CD4-positive, alpha-beta memory T cell (primary cell): ENCODE data around the gene HACE1. TPM values are rescaled to one million over a fixed set of nuclear protein-coding genes. Genes with fewer than 3 reads are reported as not detected.

Experiments used
- CTCF ChIA-PET: fragments of 350-600 bp; sonication (Branson Sonifier 250); formaldehyde crosslinking; loops from one replicate; lab custom pipeline; 2021; ENCODE audit warnings: inconsistent platforms; ENCODE audit not compliant: partially characterized antibody; lab: Charles Lee
- POLR2A ChIA-PET: fragments of 350-600 bp; sonication (Branson Sonifier 250); formaldehyde crosslinking; loops from one replicate; lab custom pipeline; 2021; ENCODE audit not compliant: partially characterized antibody; lab: Charles Lee
- DNase-seq, 5 donors: peaks; one replicate each; pipeline versions ENCODE4 v3.0.0 to v3.0.0-alpha.2; 2020 to 2022; ENCODE audit warnings: mixed read lengths in 1 of 5
- H3K27ac ChIP-seq: one replicate; pipeline ENCODE4 v1.7.0; 2013; ENCODE audit warnings: low read depth, low read length
- H3K27me3 ChIP-seq: 2 replicates; pipeline ENCODE4 v1.7.0; 2013; ENCODE audit warnings: mild to moderate bottlenecking, low read length, moderate library complexity; ENCODE audit not compliant: insufficient read depth
- H3K36me3 ChIP-seq: 2 replicates; pipeline ENCODE4 v1.7.0; 2013; ENCODE audit warnings: mild to moderate bottlenecking, low read length, moderate library complexity; ENCODE audit not compliant: insufficient read depth
- H3K4me1 ChIP-seq: 2 replicates; pipeline ENCODE4 v1.7.0; 2013; ENCODE audit warnings: mild to moderate bottlenecking, low read length, moderate library complexity; ENCODE audit not compliant: insufficient read depth
- H3K4me3 ChIP-seq, 2 donors: one replicate each; pipeline ENCODE4 v1.7.0; 2013; ENCODE audit warnings: low read length in 2 of 2, mild to moderate bottlenecking in 1 of 2
- H3K9me3 ChIP-seq, 2 donors: one replicate each; pipeline ENCODE4 v1.7.0; 2013; ENCODE audit warnings: low read length in 2 of 2, control low read depth in 1 of 2; ENCODE audit not compliant: control insufficient read depth in 1 of 2
- H3K27ac Mint-ChIP-seq, 7 donors: one replicate each; pipeline ENCODE4 v1.8.0; 2020 to 2021; ENCODE audit warnings: mixed read lengths in 7 of 7, mild to moderate bottlenecking in 6 of 7, inconsistent platforms in 3 of 7, moderate library complexity in 3 of 7
- H3K27me3 Mint-ChIP-seq, 2 donors: one replicate each; pipeline ENCODE4 v1.8.0; 2020 to 2021; ENCODE audit warnings: mixed read lengths in 2 of 2
- H3K36me3 Mint-ChIP-seq, 2 donors: one replicate each; pipeline ENCODE4 v1.8.0; 2020 to 2021; ENCODE audit warnings: mixed read lengths in 2 of 2, inconsistent platforms in 1 of 2, mild to moderate bottlenecking in 1 of 2
- H3K4me1 Mint-ChIP-seq, 4 donors: one replicate each; pipeline ENCODE4 v1.8.0; 2020 to 2021; ENCODE audit warnings: mixed read lengths in 4 of 4, mild to moderate bottlenecking in 1 of 4
- H3K4me3 Mint-ChIP-seq, 8 donors: one replicate each; pipeline ENCODE4 v1.8.0; 2020 to 2021; ENCODE audit warnings: mixed read lengths in 8 of 8, mild to moderate bottlenecking in 7 of 8, moderate library complexity in 6 of 8, inconsistent platforms in 3 of 8
- H3K9me3 Mint-ChIP-seq, 8 donors: one replicate each; pipeline ENCODE4 v1.8.0; 2020 to 2021; ENCODE audit warnings: mixed read lengths in 8 of 8, mild to moderate bottlenecking in 5 of 8, inconsistent platforms in 3 of 8, moderate library complexity in 1 of 8
- intact Hi-C: fragments of 100-400 bp; cut with micrococcal nuclease; formaldehyde crosslinking; loops from one replicate; pipeline ENCODE4 v1.15.1; 2023
- polyA plus RNA-seq, 2 donors: library from polyadenylated mRNA; unstranded; fragments of 300-500 nt; fragmentation: Illumina TruSeq; gene quantifications; one replicate each; pipeline ENCODE4 v1.2.3, GENCODE V29; 2021
- total RNA-seq, 2 experiments: library from RNA; stranded (reverse); gene quantifications; one replicate each; pipeline ENCODE4 v1.2.3, GENCODE V29; 2021

The HACE1 gene
- total and polyA plus RNA-seq, 4 experiments from 2014 or later: 3.6 to 16.0 (median 9.8) TPM

- Mint-ChIP-seq H3K4me1 (peaks cover 12 to 21% (median 18%) of the 10 kb centered on the region in 4 donors), H3K27me3 (no peaks in the 10 kb centered on the region), H3K9me3 (peaks cover 0 to 5% (median 0%) of the 10 kb centered on the region in 8 donors), H3K36me3 (no peaks in the 10 kb centered on the region), H3K27ac (peak overlapping the region in 3 of 7 donors; percentile 20 to 60 (median 37)), H3K4me3 (peak overlapping the region in 6 of 8 donors; percentile 15 to 61 (median 40))
- no peaks in the 10 kb centered on the region for H3K36me3 ChIP-seq
- DNase-seq: peak in 4 of 5 donors; percentile 61 to 70 (median 62)
- no peak overlapping the region for H3K27ac ChIP-seq
- intact Hi-C loops: loop anchor here (1.0 to 2.0 kb wide), 4 partner anchors 22 to 742 kb away; no protein-coding TSS in a partner anchor
- CTCF ChIA-PET: interaction anchor here (0.7 to 6.5 kb wide), 19 partner anchors 9 to 177 kb away, joined by 3 to 106 read pairs (median 5); partner anchors contain the start of gene HACE1
- no peaks in the 10 kb centered on the region for H3K27me3 ChIP-seq
- H3K4me1 ChIP-seq: peaks cover 18% of the 10 kb centered on the region
- no peaks in the 10 kb centered on the region for H3K9me3 ChIP-seq
- POLR2A ChIA-PET: no interaction called here
- H3K4me3 ChIP-seq: no peak overlapping the region
Observed at GRCh38 chr6:104682722-104683643, 176.7 kb downstream of the HACE1 start.

GRCh38 chr6:104680539-104680938 is 179.2 kb downstream of the HACE1 start:
- H3K9me3 ChIP-seq: no peaks in the 10 kb centered on the region
- no peaks in the 10 kb centered on the region for H3K27me3 ChIP-seq
- H3K36me3 Mint-ChIP-seq: peaks cover 1 to 8% of the 10 kb centered on the region in 2 donors
- no peak overlapping the region for H3K27ac ChIP-seq
- ChIA-PET POLR2A (no interaction called here), CTCF (interaction anchor here (5.2 to 6.5 kb wide), 2 partner anchors 88 to 94 kb away, joined by 51 to 106 read pairs; no protein-coding TSS in a partner anchor)
- H3K27ac Mint-ChIP-seq: peak overlapping the region in 2 of 7 donors; percentile 5 to 7
- intact Hi-C loops: no loop called here
- H3K4me3 Mint-ChIP-seq: no peak overlapping the region
- H3K36me3 ChIP-seq: no peaks in the 10 kb centered on the region
- peaks cover 10 to 21% (median 17%) of the 10 kb centered on the region in 4 donors for H3K4me1 Mint-ChIP-seq
- DNase-seq: no peak
- H3K9me3 Mint-ChIP-seq: peaks cover 0 to 11% (median 5%) of the 10 kb centered on the region in 8 donors
- no peaks in the 10 kb centered on the region for H3K27me3 Mint-ChIP-seq
- H3K4me1 ChIP-seq: peaks cover 18% of the 10 kb centered on the region
- H3K4me3 ChIP-seq: no peak overlapping the region

GRCh38 chr6:104679971-104680370 is 179.7 kb downstream of the HACE1 start:
- peaks cover 0 to 16% (median 10%) of the 10 kb centered on the region in 8 donors for H3K9me3 Mint-ChIP-seq
- POLR2A ChIA-PET: no interaction called here
- no peaks in the 10 kb centered on the region for H3K27me3 Mint-ChIP-seq
- H3K36me3 ChIP-seq: no peaks in the 10 kb centered on the region
- H3K27ac ChIP-seq: no peak overlapping the region
- H3K4me3 ChIP-seq: no peak overlapping the region
- H3K27me3 ChIP-seq: no peaks in the 10 kb centered on the region
- H3K4me1 Mint-ChIP-seq: peaks cover 10 to 21% (median 17%) of the 10 kb centered on the region in 4 donors
- DNase-seq: no peak
- intact Hi-C loops: no loop called here
- H3K4me1 ChIP-seq: peaks cover 18% of the 10 kb centered on the region
- no peak overlapping the region for H3K4me3 Mint-ChIP-seq
- H3K9me3 ChIP-seq: no peaks in the 10 kb centered on the region
- CTCF ChIA-PET: interaction anchor here (6.5 kb wide), 1 partner anchor 89 kb away, joined by 106 read pairs; no protein-coding TSS in a partner anchor
- H3K36me3 Mint-ChIP-seq: peaks cover 5 to 8% of the 10 kb centered on the region in 2 donors
- H3K27ac Mint-ChIP-seq: no peak overlapping the region

Other genes starting within 250 kb of the HACE1 start
- not detected for gene LIN28B, start 97.2 kb upstream of the HACE1 start, total RNA-seq
- gene LIN28B, start 97.2 kb upstream of the HACE1 start, polyA plus RNA-seq: not detected